Heart right ventricle (tissue), 16 donors: ENCODE data around the gene LOXL3. TPM values are rescaled to one million over a fixed set of nuclear protein-coding genes. Genes with fewer than 3 reads are reported as not detected.

Source experiments
- ATAC-seq, 8 donors: fragments of 200-7000 bp; cut with Tn5 transposase; one replicate each; pipeline ENCODE4 v1.9.1; 2020; ENCODE audit warnings: mild to moderate bottlenecking in 8 of 8, moderate library complexity in 8 of 8, moderate number of reproducible peaks in 1 of 8
- DNase-seq, 2 donors: peaks; one replicate each; pipeline ENCODE4 v3.0.0-alpha.2; 2020
- H3K27ac ChIP-seq, 10 donors: fragments of 200-600 bp; sonication (generic) in 2 of 10; one replicate each; pipeline versions ENCODE4 v1.5.0 to v1.8.0; 2020 to 2022; ENCODE audit warnings: mild to moderate bottlenecking in 3 of 10
- H3K27me3 ChIP-seq, 7 donors: fragments of 200-600 bp; one replicate each; pipeline ENCODE4 v1.8.0; 2021 to 2022; ENCODE audit warnings: mild to moderate bottlenecking in 2 of 7
- H3K36me3 ChIP-seq, 9 donors: fragments of 200-600 bp; sonication (generic) in 1 of 9; one replicate each; pipeline versions ENCODE4 v1.5.0 to v1.8.0; 2020 to 2022; ENCODE audit warnings: mild to moderate bottlenecking in 2 of 9
- H3K4me1 ChIP-seq, 9 donors: fragments of 200-600 bp; sonication (generic) in 1 of 9; one replicate each; pipeline versions ENCODE4 v1.5.0 to v1.8.0; 2020 to 2022; ENCODE audit warnings: mild to moderate bottlenecking in 4 of 9
- H3K4me3 ChIP-seq, 10 donors: fragments of 200-600 bp; sonication (generic) in 2 of 10; one replicate each; pipeline versions ENCODE4 v1.5.0 to v1.8.0; 2020 to 2022; ENCODE audit warnings: mild to moderate bottlenecking in 7 of 10, moderate library complexity in 2 of 10
- H3K9me3 ChIP-seq, 11 donors: fragments of 200-600 bp in 10 of 11; sonication (generic) in 2 of 11; one replicate each; pipeline versions ENCODE4 v1.5.0 to v1.8.0; 2013 to 2022; ENCODE audit warnings: mild to moderate bottlenecking in 2 of 11, control low read depth in 1 of 11, moderate library complexity in 1 of 11
- WGBS, 2 donors: extraction: QIAGEN DNeasy Blood & Tissue Kit; methylation state at CpG; one replicate each; pipeline ENCODE4 v1.1.7; 2013; ENCODE audit warnings: inconsistent platforms in 1 of 2; 5-methylcytosine and 5-hydroxymethylcytosine counted together
- intact Hi-C, 10 donors: fragments of 100-400 bp; cut with DNase I; formaldehyde crosslinking; loops; one replicate each; pipeline versions ENCODE4 v1.11.1 to v1.14.2; 2022
- polyA plus RNA-seq, 2 donors: library from polyadenylated mRNA; stranded (reverse); fragments of 200-250 nt; gene quantifications; one replicate each; pipeline ENCODE4 v1.2.3, GENCODE V29; 2013
- total RNA-seq, 10 donors: library from RNA; stranded (reverse); fragmentation: NEBNext Ultra II Directional in 3 of 10; extraction: Animal tissue kit (Norgen Biotek cat#: 25700) in 3 of 10; gene quantifications; one replicate each; pipeline versions ENCODE4 v1.2.1 to v1.2.4, GENCODE V29; 2021 to 2023
- TF ChIP-seq, protein P1 (sequence below), 9 donors: fragments of 200-600 bp; sonication (generic) in 2 of 9; IDR thresholded peaks; one replicate each; pipeline versions ENCODE4 v1.5.0 to v1.8.0; 2021 to 2022; ENCODE audit warnings: antibody characterized with exemption in 9 of 9, mild to moderate bottlenecking in 5 of 9, moderate library complexity in 1 of 9
- donor health status: Arrhythmogenic right ventricular cardiomyopathy.
- donor health status: ischemic (EF 13 %, LVEDD 7.1; RV severe dilation, severe dysfunction).
- donor health status: healthy with polysubstance abuse.
- donor health status: DM: no; HTN: yes; CAD: no.
- donor health status: DM: no; HTN: no; CAD: no.
- donor health status: ischemic (EF 25% LVEDD 6.9; RV normal size, moderate dysfunction).
- donor health status: ischemic (EF 25% LVEDD 5.7; RV mildly dilated, moderate dysfunction).
- donor health status: healthy.
- donor health status: DM: yes; HTN: yes; CAD: no.
- donor health status: Ischemic cardiomyopathy.
- donor health status: ischemic (EF 35%, LVEDD 5.7; RV mildly dilated, moderate dysfunction).
- donor health status: nonischemic (EF 11% LVEDD 7.7; RV severe dilation, severe dysfunction).
- donor health status: DM: yes; HTN: yes; CAD: no.
- donor health status: PGD.
- donor health status: ischemic (EF 29% LVEDD 5.4; RV normal size, mild dysfunction).
- donor health status: nonischemic (EF 23%, LVEDD 6.1; RV moderate dilation, normal function).

Gene LOXL3
- total and polyA plus RNA-seq, 12 donors: 1.2 to 9.2 (median 2.6) TPM

DNA sequence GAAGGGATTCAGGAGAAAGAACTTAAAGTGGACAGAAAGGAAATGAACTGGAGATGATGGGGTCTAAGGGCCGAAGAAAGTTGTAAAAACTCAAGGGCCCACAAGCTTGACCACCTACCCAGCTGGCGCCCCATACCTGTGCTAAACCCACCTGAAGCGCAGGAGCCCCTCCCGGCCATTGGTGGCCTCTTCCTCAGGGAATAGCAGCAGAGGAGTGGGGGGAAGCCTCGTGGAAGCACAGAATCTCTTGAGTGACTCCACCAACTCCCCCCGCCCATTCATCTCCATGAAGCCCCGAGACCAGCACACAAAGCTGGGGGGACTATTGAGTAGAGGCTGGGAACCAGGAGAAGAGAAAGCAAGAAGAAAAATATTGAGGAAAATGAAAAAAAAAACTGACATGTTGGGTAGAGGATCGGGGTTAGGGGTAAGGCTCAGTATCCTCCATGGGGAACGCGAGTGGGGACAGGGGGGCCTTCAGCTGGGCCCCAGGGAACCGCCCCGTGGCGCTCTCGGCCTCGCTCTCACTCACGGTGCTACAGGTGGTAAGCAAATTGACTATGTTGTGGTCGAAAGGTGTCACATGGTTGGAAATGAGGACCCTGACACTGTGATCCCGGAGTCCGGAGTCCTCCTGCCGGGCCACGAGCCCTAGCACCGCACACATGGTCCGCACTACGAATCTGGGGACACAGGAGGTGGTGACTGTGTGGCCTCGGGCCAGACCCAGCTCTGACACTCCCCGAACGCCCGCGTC lies 25.0 kb downstream of the LOXL3 start:
- Histone ChIP-seq H3K4me3 (peak overlapping the region; percentile 63 to 97 (median 88)), H3K36me3 (peaks cover 0 to 58% (median 34%) of the 10 kb centered on the region in 9 donors), H3K9me3 (no peaks in the 10 kb centered on the region), H3K4me1 (peaks cover 12 to 35% (median 31%) of the 10 kb centered on the region in 9 donors), H3K27me3 (no peaks in the 10 kb centered on the region), H3K27ac (peak overlapping the region; percentile 72 to 95 (median 91))
- TF ChIP-seq, protein P1, sequence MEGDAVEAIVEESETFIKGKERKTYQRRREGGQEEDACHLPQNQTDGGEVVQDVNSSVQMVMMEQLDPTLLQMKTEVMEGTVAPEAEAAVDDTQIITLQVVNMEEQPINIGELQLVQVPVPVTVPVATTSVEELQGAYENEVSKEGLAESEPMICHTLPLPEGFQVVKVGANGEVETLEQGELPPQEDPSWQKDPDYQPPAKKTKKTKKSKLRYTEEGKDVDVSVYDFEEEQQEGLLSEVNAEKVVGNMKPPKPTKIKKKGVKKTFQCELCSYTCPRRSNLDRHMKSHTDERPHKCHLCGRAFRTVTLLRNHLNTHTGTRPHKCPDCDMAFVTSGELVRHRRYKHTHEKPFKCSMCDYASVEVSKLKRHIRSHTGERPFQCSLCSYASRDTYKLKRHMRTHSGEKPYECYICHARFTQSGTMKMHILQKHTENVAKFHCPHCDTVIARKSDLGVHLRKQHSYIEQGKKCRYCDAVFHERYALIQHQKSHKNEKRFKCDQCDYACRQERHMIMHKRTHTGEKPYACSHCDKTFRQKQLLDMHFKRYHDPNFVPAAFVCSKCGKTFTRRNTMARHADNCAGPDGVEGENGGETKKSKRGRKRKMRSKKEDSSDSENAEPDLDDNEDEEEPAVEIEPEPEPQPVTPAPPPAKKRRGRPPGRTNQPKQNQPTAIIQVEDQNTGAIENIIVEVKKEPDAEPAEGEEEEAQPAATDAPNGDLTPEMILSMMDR (IDR thresholded peaks at IDR 0.05): no peak
- intact Hi-C loops: loop anchor here in 6 of 10 donors (1.0 to 5.0 kb wide), 5 partner anchors 21 to 46 kb away; partner anchors contain the start of genes TTC31 (in 4 of the 6), PCGF1 (in 2 of the 6), CCDC142 (in 1 of the 6) and DOK1 (in 1 of the 6)
- ATAC-seq (peak in 7 of 8 donors; percentile 0 to 29 (median 7)), DNase-seq (no peak)
- 16 to 17% methylated on average over 29 of the region's 29 CpGs for WGBS, 2 donors

GRCh38 chr2:74527741-74528140 lies 26.0 kb downstream of the LOXL3 start:
- H3K27me3 ChIP-seq: no peaks in the 10 kb centered on the region
- H3K4me3 ChIP-seq: no peak overlapping the region
- intact Hi-C loops: loop anchor here in 3 of 10 donors (2.0 to 5.0 kb wide), 3 partner anchors 25 to 45 kb away; partner anchors contain the start of genes CCDC142 (in 1 of the 3), DOK1 (in 1 of the 3) and TTC31 (in 1 of the 3)
- H3K27ac ChIP-seq: no peak overlapping the region
- TF ChIP-seq, protein P1 (IDR thresholded peaks at IDR 0.05): no peak
- 97 to 98% methylated on average over 9 of the region's 9 CpGs for WGBS, 2 donors
- H3K9me3 ChIP-seq: no peaks in the 10 kb centered on the region
- no peak for DNase-seq
- no peak for ATAC-seq
- peaks cover 12 to 35% (median 31%) of the 10 kb centered on the region in 9 donors for H3K4me1 ChIP-seq
- H3K36me3 ChIP-seq: peaks cover 0 to 48% (median 29%) of the 10 kb centered on the region in 9 donors

GRCh38 chr2:74526649-74527230 lies 27.0 kb downstream of the LOXL3 start:
- 97 to 98% methylated on average over 11 of the region's 11 CpGs for WGBS, 2 donors
- no peak overlapping the region for H3K27ac ChIP-seq
- peaks cover 0 to 38% (median 23%) of the 10 kb centered on the region in 9 donors for H3K36me3 ChIP-seq
- intact Hi-C loops: loop anchor here in 1 of 10 donors (5.0 kb wide), 1 partner anchor 44 kb away; the partner anchor contains the start of genes CCDC142 and TTC31
- ATAC-seq: no peak
- TF ChIP-seq, protein P1 (IDR thresholded peaks at IDR 0.05): no peak
- H3K9me3 ChIP-seq: no peaks in the 10 kb centered on the region
- H3K4me3 ChIP-seq: no peak overlapping the region
- peaks cover 12 to 33% (median 27%) of the 10 kb centered on the region in 9 donors for H3K4me1 ChIP-seq
- H3K27me3 ChIP-seq: peaks cover 0 to 4% (median 0%) of the 10 kb centered on the region in 7 donors
- no peak for DNase-seq
